GM21360 (cell line): ENCODE data around the gene TSPAN2.
"Not testable (repeated sequence)": the region's sequence is repeated elsewhere in the genome, so short reads cannot be mapped to it uniquely, and the experiment has no call there.

Source experiments
- ATAC-seq: cut with Tn5 transposase; IDR thresholded peaks from one replicate; pipeline ENCODE4 v1.9.1; 2021; ENCODE audit warnings: mild to moderate bottlenecking, moderate library complexity; ENCODE audit not compliant: unreplicated experiment

TSPAN2 gene

DNA sequence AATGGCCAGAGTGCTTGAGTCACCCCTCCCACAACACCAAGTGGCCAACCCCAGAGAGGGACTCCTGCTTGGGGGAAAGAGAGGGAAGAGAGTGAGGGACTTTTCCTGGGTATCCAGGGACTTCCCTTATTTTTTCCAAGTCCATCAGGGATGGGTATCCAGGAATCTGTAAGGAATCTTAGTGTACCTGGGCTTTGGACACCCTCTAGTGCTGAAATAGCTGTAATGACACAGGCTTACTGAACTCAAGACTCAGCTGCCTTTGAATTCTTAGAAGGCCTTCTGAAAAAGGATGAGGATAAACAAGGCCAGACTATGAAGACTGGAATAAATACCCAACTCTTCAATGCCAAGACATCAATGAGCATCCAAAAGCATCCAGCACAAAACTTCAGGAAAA, 47.6 kb downstream of the TSPAN2 start:
- ATAC-seq = no peak

GRCh38 chr1:115040501-115040900, 48.8 kb downstream of the TSPAN2 start:
- no peak for ATAC-seq

GRCh38 chr1:115036814-115037507, 52.3 kb downstream of the TSPAN2 start:
- ATAC-seq = no peak

DNA sequence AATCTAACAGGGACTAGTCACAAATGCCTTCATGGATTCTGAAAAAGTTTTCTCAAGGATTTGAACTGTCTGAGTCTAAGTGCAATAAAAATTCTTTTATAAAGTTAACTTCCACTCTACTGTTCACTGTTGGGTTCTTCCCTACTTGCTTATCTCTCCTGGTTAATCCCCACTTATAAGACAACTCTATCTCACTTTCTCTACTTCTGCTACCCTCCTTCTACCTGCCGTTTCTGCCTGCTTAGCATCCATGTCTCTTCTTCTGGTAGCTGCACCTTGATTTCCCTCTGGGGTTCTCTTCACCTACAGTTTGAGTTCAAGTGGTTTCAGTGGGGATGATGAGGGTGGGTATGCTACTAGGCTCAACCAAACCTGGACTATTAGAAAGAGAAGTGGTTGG, 53.7 kb downstream of the TSPAN2 start:
- ATAC-seq = no peak

- ATAC-seq = no peak
These were observed 57.7 kb downstream of the TSPAN2 start for GRCh38 chr1:115031595-115031994.

DNA sequence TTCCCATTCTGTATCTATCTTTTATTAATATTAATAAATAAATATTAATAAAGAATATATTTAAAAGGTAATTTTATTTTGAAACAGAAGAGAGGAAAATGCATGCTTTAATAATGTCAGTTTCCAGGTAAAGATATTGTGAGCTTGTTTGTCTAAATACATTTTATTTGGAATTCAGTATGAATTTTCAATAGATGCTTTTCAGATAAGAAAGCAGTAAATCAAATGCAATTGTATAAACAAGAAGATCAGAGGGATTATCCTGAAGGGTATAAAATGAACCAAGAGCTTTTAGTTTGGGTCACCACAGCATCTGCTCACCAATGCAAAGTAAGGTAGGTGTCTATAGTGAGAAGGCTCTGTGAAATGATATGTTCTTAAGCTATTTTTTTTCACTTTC, 59.8 kb downstream of the TSPAN2 start, which contains the start of gene TSHB:
TSHB (plus strand) TSS at position 301 of the 400 bp plus-strand sequence. CDS start 3,537 bp downstream, outside the sequence.
- ATAC-seq = no peak

DNA sequence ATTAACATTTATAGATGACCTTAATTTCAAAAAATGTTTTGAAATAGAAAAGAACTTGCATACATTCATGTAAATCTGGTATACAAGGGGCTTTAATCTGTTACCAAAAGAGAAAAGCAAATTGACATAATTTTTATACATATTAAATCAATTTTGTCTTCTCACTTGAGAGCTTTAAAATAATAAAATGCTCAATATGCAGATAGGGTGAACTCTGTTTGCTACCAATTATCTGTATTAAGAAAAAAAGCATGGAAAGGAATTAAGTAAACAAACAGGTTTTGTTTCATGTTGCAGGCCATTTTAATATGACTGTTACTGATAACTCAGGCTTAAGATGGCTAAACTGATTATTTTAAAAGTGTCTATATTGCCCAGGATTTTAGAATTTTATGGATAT, 65.7 kb downstream of the TSPAN2 start:
- no peak for ATAC-seq

- ATAC-seq = no peak
These were observed 68.2 kb downstream of the TSPAN2 start for GRCh38 chr1:115021145-115021544.

DNA sequence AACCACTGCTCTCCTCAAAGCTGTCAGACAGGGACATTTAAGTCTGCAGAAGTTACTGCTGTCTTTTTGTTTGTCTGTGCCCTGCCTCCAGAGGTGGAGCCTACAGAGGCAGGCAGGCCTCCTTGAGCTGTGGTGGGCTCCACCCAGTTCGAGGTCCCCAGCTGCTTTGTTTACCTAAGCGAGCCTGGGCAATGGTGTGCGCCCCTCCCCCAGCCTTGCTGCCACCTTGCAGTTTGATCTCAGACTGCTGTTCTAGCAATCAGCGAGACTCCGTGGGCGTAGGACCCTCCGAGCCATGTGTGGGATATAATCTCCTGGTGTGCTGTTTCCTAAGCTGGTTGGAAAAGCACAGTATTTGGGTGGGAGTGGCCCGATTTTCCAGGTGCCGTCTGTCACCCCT, 69.8 kb downstream of the TSPAN2 start:
- not testable (repeated sequence) for ATAC-seq

- ATAC-seq = no peak
These were observed 75.5 kb downstream of the TSPAN2 start for GRCh38 chr1:115013792-115014191.

- no peak for ATAC-seq
These were observed 76.9 kb downstream of the TSPAN2 start for GRCh38 chr1:115012434-115012833.

- no peak for ATAC-seq
These were observed 77.3 kb downstream of the TSPAN2 start for GRCh38 chr1:115012006-115012405.

GRCh38 chr1:115006191-115006590, 83.1 kb downstream of the TSPAN2 start:
- no peak for ATAC-seq
